Left lung (tissue), 10 donors: ENCODE results near the gene PTTG1IP. TPM values are rescaled to one million over a fixed set of nuclear protein-coding genes. Genes with fewer than 3 reads are reported as not detected.

Source experiments
- ATAC-seq: fragments of 200-7000 bp; cut with Tn5 transposase; one replicate; pipeline ENCODE4 v1.9.1; 2020; ENCODE audit warnings: moderate library complexity
- DNase-seq, 4 donors: peaks; one replicate each; pipeline ENCODE4 v3.0.0-alpha.2; 2013 to 2020
- H3K27ac ChIP-seq, 2 donors: fragments of 200-600 bp; sonication (generic) in 1 of 2; one replicate each; pipeline versions ENCODE4 v1.5.0 to v1.8.0; 2020 to 2021
- H3K27me3 ChIP-seq, 2 donors: fragments of 200-600 bp; sonication (generic) in 1 of 2; one replicate each; pipeline versions ENCODE4 v1.5.0 to v1.8.0; 2020 to 2021
- H3K36me3 ChIP-seq, 2 donors: fragments of 200-600 bp; sonication (generic) in 1 of 2; one replicate each; pipeline versions ENCODE4 v1.5.0 to v1.8.0; 2020 to 2021
- H3K4me1 ChIP-seq, 2 donors: fragments of 200-600 bp; one replicate each; pipeline ENCODE4 v1.8.0; 2021
- H3K4me3 ChIP-seq, 2 donors: fragments of 200-600 bp; sonication (generic) in 1 of 2; one replicate each; pipeline versions ENCODE4 v1.5.0 to v1.8.0; 2020 to 2021; ENCODE audit warnings: mild to moderate bottlenecking in 1 of 2
- H3K9me3 ChIP-seq, 2 donors: fragments of 200-600 bp; sonication (generic) in 1 of 2; one replicate each; pipeline versions ENCODE4 v1.5.0 to v1.8.0; 2020 to 2021
- CTCF ChIP-seq, 2 donors: fragments of 200-600 bp; sonication (generic) in 1 of 2; IDR thresholded peaks; one replicate each; pipeline versions ENCODE4 v1.5.0 to v1.8.0; 2021; ENCODE audit warnings: antibody characterized with exemption in 2 of 2
- intact Hi-C, 2 donors: fragments of 100-400 bp; cut with DNase I; formaldehyde crosslinking; loops; one replicate each; pipeline versions ENCODE4 v1.11.2 to v1.14.2; 2022
- polyA plus RNA-seq, 6 donors: library from polyadenylated mRNA; unstranded; fragments of 120-200 nt; gene quantifications; one replicate each; pipeline ENCODE4 v1.2.1, GENCODE V29; 2013; ENCODE audit not compliant: insufficient read length in 6 of 6
- total RNA-seq, 2 donors: library from RNA; stranded (reverse); fragmentation: NEBNext Ultra II Directional; extraction: Animal tissue kit (Norgen Biotek cat#: 25700); gene quantifications; one replicate each; pipeline ENCODE4 v1.2.1, GENCODE V29; 2021
- donor health status: DM: no; HTN: yes; CAD: no.
- donor health status: DM: no; HTN: no; CAD: no.

PTTG1IP gene
- total and polyA plus RNA-seq, 8 donors = 195 to 263 (median 217) TPM

GRCh38 chr21:44815225-44815624, 58.3 kb downstream of the PTTG1IP start:
- no peak for DNase-seq
- H3K36me3 ChIP-seq = peaks cover 0 to 29% of the 10 kb centered on the region in 2 donors
- ATAC-seq = no peak
- H3K27me3 ChIP-seq = no peaks in the 10 kb centered on the region
- TF ChIP-seq CTCF (IDR thresholded peaks at IDR 0.05) = no peak
- H3K27ac ChIP-seq = no peak overlapping the region
- H3K9me3 ChIP-seq = no peaks in the 10 kb centered on the region
- no peak overlapping the region for H3K4me3 ChIP-seq
- peaks cover 0 to 43% of the 10 kb centered on the region in 2 donors for H3K4me1 ChIP-seq
- intact Hi-C loops = no loop called here

GRCh38 chr21:44814498-44815023, 58.9 kb downstream of the PTTG1IP start:
- intact Hi-C loops = no loop called here
- peaks cover 0 to 43% of the 10 kb centered on the region in 2 donors for H3K4me1 ChIP-seq
- no peaks in the 10 kb centered on the region for H3K9me3 ChIP-seq
- no peak overlapping the region for H3K27ac ChIP-seq
- H3K4me3 ChIP-seq = no peak overlapping the region
- no peaks in the 10 kb centered on the region for H3K27me3 ChIP-seq
- TF ChIP-seq CTCF (IDR thresholded peaks at IDR 0.05) = no peak
- DNase-seq (no peak), ATAC-seq (no peak)
- H3K36me3 ChIP-seq = peaks cover 0 to 35% of the 10 kb centered on the region in 2 donors

GRCh38 chr21:44813727-44814126, 59.8 kb downstream of the PTTG1IP start:
- no peaks in the 10 kb centered on the region for H3K9me3 ChIP-seq
- ATAC-seq (no peak), DNase-seq (no peak)
- no peaks in the 10 kb centered on the region for H3K27me3 ChIP-seq
- TF ChIP-seq CTCF (IDR thresholded peaks at IDR 0.05) = no peak
- H3K36me3 ChIP-seq = peaks cover 0 to 44% of the 10 kb centered on the region in 2 donors
- no peak overlapping the region for H3K4me3 ChIP-seq
- H3K4me1 ChIP-seq = peaks cover 0 to 39% of the 10 kb centered on the region in 2 donors
- no peak overlapping the region for H3K27ac ChIP-seq
- intact Hi-C loops = no loop called here

- peaks cover 0 to 34% of the 10 kb centered on the region in 2 donors for H3K4me1 ChIP-seq
- no peaks in the 10 kb centered on the region for H3K27me3 ChIP-seq
- no peak overlapping the region for H3K27ac ChIP-seq
- DNase-seq (no peak), ATAC-seq (no peak)
- H3K4me3 ChIP-seq = no peak overlapping the region
- H3K9me3 ChIP-seq = no peaks in the 10 kb centered on the region
- no peak for TF ChIP-seq CTCF (IDR thresholded peaks at IDR 0.05)
- intact Hi-C loops = no loop called here
- H3K36me3 ChIP-seq = peaks cover 0 to 50% of the 10 kb centered on the region in 2 donors
These were observed 60.3 kb downstream of the PTTG1IP start for GRCh38 chr21:44813149-44813548.

DNA sequence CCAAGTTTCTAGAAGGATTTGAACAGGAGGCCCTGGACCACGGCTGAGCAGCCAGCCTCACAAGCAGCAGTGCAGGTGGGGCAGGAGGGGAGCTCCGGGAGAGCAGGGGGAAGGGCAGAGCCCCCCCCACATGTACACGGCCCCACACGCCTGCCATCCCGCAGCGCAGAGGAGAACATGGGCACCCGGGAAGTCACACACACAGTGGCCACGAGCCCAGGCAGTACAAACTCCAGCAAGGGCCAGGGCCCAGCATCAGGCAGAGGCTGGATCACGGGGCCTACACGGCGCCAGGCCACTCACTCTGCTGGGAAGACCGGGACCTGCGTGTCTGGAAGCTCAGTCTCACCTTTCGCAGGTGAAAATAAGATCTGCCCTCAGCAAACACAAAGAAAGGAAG, 60.9 kb downstream of the PTTG1IP start:
- no peaks in the 10 kb centered on the region for H3K27me3 ChIP-seq
- no peaks in the 10 kb centered on the region for H3K9me3 ChIP-seq
- intact Hi-C loops = no loop called here
- H3K4me3 ChIP-seq = no peak overlapping the region
- no peak overlapping the region for H3K27ac ChIP-seq
- peaks cover 0 to 34% of the 10 kb centered on the region in 2 donors for H3K4me1 ChIP-seq
- H3K36me3 ChIP-seq = peaks cover 0 to 55% of the 10 kb centered on the region in 2 donors
- TF ChIP-seq CTCF (IDR thresholded peaks at IDR 0.05) = no peak
- ATAC-seq = no peak
- DNase-seq = no peak
